Hepatocyte (in vitro differentiated cells): ENCODE measurements around the gene B3GNT7.
"Not testable (repeated sequence)": the region's sequence is repeated elsewhere in the genome, so short reads cannot be mapped to it uniquely, and the experiment has no call there.

ENCODE experiments used
- CTCF ChIP-seq: fragments of 200-600 bp; sonication (generic); IDR thresholded peaks from 2 replicates; pipeline ENCODE4 v1.5.1; 2016; ENCODE audit warnings: antibody characterized with exemption, mild to moderate bottlenecking; ENCODE audit not compliant: poor library complexity
- EZH2 ChIP-seq: fragments of 200-600 bp; sonication (generic); IDR thresholded peaks from 2 replicates; pipeline ENCODE4 v1.6.1; 2016; ENCODE audit warnings: antibody characterized with exemption, mild to moderate bottlenecking, borderline replicate concordance
- EZH2phosphoT487 ChIP-seq: fragments of 200-600 bp; sonication (generic); IDR thresholded peaks from one replicate; pipeline ENCODE4 v1.6.1; 2018; ENCODE audit warnings: antibody characterized with exemption, mild to moderate bottlenecking, low read depth, moderate library complexity; ENCODE audit not compliant: unreplicated experiment, severe bottlenecking

GRCh38 chr2:231404183-231404578 is 8.7 kb downstream of the B3GNT7 start:
- not testable (repeated sequence) for TF ChIP-seq CTCF, EZH2phosphoT487, EZH2
